Dedifferentiated amniotic fluid mesenchymal stem cell (primary cell): ENCODE data around the gene USP17L20.
"Not testable (repeated sequence)": the region's sequence is repeated elsewhere in the genome, so short reads cannot be mapped to it uniquely, and the experiment has no call there.

Experiments used
- DNase-seq: peaks from one replicate; pipeline ENCODE4 v3.0.0-alpha.2; 2016; ENCODE audit errors: extremely low spot score

Gene USP17L20, protein sequence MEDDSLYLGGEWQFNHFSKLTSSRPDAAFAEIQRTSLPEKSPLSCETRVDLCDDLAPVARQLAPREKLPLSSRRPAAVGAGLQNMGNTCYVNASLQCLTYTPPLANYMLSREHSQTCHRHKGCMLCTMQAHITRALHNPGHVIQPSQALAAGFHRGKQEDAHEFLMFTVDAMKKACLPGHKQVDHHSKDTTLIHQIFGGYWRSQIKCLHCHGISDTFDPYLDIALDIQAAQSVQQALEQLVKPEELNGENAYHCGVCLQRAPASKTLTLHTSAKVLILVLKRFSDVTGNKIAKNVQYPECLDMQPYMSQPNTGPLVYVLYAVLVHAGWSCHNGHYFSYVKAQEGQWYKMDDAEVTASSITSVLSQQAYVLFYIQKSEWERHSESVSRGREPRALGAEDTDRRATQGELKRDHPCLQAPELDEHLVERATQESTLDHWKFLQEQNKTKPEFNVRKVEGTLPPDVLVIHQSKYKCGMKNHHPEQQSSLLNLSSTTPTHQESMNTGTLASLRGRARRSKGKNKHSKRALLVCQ

DNA sequence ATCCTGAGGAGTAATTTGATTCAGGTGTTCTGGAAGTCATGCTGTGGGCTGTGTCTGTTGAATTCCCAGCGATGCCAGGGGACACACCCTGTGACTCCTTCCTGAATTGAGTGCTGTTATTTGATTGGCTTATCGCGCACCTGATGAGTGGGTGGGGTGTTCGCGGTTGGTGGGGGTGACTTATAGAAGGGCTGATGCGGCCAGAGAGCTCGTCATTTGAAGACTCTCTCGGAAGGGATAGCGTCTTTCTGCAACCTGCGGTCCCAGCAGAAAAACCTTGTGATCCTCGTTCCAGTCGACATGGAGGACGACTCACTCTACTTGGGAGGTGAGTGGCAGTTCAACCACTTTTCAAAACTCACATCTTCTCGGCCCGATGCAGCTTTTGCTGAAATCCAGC is at the start of gene USP17L20:
Gene USP17L20 (plus strand): TSS at position 301 of the 400 bp plus-strand sequence. CDS start 0 bp downstream, at position 301.
- DNase-seq, result not testable (repeated sequence)

DNA sequence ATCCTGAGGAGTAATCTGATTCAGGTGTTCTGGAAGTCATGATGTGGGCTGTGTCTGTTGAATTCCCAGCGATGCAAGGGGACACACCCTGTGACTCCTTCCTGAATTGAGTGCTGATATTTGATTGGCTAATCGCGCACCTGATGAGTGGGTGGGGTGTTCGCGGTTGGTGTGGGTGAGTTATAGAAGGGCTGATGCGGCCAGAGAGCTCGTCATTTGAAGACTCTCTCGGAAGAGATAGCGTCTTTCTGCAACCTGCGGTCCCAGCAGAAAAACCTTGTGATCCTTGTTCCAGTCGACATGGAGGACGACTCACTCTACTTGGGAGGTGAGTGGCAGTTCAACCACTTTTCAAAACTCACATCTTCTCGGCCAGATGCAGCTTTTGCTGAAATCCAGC is 47.6 kb upstream of the USP17L20 start, which contains the start of gene USP17L10:
Gene USP17L10 (plus strand): TSS at position 301 of the 400 bp plus-strand sequence. CDS start 0 bp downstream, at position 301.
- DNase-seq, result not testable (repeated sequence)

DNA sequence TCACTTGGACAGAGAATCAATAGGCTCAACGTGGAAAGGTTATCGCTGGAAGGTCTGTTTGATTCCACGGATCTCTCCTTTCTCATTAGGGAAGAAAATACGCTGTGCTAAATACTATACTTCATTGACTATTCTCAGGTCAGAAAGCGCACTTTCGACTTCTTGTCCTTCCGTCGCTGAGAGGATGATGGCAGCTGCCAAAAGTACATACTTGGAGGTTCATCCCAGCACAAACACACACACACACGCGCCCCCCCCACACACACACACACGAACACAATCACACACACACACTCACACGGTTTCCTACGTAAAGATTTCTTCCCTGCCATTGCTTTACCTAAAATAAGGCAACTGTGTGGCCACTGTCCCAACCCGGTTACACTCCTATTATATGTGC is 43.2 kb upstream of the USP17L20 start:
- DNase-seq, result not testable (repeated sequence)

DNA sequence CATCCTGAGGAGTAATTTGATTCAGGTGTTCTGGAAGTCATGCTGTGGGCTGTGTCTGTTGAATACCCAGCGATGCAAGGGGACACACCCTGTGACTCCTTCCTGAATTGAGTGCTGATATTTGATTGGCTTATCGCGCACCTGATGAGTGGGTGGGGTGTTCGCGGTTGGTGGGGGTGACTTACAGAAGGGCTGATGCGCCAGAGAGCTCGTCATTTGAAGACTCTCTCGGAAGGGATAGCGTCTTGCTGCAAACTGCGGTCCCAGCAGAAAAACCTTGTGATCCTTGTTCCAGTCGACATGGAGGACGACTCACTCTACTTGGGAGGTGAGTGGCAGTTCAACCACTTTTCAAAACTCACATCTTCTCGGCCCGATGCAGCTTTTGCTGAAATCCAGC is 42.8 kb upstream of the USP17L20 start, which contains the start of gene USP17L11:
Gene USP17L11 (plus strand): TSS at position 301 of the 400 bp plus-strand sequence. CDS start 0 bp downstream, at position 301.
- not testable (repeated sequence) for DNase-seq

DNA sequence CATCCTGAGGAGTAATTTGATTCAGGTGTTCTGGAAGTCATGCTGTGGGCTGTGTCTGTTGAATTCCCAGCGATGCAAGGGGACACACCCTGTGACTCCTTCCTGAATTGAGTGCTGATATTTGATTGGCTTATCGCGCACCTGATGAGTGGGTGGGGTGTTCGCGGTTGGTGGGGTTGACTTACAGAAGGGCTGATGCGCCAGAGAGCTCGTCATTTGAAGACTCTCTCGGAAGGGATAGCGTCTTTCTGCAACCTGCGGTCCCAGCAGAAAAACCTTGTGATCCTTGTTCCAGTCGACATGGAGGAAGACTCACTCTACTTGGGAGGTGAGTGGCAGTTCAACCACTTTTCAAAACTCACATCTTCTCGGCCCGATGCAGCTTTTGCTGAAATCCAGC is 38.1 kb upstream of the USP17L20 start, which contains the start of gene USP17L12:
Gene USP17L12 (plus strand): TSS at position 301 of the 400 bp plus-strand sequence. CDS start 0 bp downstream, at position 301.
- DNase-seq, result not testable (repeated sequence)

DNA sequence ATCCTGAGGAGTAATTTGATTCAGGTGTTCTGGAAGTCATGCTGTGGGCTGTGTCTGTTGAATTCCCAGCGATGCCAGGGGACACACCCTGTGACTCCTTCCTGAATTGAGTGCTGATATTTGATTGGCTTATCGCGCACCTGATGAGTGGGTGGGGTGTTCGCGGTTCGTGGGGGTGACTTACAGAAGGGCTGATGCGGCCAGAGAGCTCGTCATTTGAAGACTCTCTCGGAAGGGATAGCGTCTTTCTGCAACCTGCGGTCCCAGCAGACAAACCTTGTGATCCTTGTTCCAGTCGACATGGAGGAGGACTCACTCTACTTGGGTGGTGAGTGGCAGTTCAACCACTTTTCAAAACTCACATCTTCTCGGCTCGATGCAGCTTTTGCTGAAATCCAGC is 33.3 kb upstream of the USP17L20 start, which contains the start of gene USP17L13:
Gene USP17L13 (plus strand): TSS at position 301 of the 400 bp plus-strand sequence. CDS start 0 bp downstream, at position 301.
- DNase-seq, result not testable (repeated sequence)

DNA sequence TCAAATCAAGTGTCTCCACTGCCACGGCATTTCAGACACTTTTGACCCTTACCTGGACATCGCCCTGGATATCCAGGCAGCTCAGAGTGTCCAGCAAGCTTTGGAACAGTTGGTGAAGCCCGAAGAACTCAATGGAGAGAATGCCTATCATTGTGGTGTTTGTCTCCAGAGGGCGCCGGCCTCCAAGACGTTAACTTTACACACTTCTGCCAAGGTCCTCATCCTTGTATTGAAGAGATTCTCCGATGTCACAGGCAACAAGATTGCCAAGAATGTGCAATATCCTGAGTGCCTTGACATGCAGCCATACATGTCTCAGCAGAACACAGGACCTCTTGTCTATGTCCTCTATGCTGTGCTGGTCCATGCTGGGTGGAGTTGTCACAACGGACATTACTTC is 27.7 kb upstream of the USP17L20 start:
- not testable (repeated sequence) for DNase-seq

DNA sequence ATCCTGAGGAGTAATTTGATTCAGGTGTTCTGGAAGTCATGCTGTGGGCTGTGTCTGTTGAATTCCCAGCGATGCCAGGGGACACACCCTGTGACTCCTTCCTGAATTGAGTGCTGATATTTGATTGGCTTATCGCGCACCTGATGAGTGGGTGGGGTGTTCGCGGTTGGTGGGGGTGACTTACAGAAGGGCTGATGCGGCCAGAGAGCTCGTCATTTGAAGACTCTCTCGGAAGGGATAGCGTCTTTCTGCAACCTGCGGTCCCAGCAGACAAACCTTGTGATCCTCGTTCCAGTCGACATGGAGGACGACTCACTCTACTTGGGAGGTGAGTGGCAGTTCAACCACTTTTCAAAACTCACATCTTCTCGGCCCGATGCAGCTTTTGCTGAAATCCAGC is 23.8 kb upstream of the USP17L20 start, which contains the start of gene USP17L15:
Gene USP17L15 (plus strand): TSS at position 301 of the 400 bp plus-strand sequence. CDS start 0 bp downstream, at position 301.
- DNase-seq, result not testable (repeated sequence)

DNA sequence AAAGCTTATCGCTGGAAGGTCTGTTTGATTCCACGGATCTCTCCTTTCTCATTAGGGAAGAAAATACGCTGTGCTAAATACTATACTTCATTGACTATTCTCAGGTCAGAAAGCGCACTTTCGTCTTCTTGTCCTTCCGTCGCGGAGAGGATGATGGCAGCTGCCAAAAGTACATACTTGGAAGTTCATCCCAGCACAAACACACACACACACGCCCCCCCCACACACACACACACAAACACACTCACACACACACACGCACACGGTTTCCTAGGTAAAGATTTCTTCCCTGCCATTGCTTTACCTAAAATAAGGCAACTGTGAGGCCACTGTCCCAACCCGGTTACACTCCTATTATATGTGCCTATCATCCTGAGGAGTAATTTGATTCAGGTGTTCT is 19.5 kb upstream of the USP17L20 start:
- not testable (repeated sequence) for DNase-seq

DNA sequence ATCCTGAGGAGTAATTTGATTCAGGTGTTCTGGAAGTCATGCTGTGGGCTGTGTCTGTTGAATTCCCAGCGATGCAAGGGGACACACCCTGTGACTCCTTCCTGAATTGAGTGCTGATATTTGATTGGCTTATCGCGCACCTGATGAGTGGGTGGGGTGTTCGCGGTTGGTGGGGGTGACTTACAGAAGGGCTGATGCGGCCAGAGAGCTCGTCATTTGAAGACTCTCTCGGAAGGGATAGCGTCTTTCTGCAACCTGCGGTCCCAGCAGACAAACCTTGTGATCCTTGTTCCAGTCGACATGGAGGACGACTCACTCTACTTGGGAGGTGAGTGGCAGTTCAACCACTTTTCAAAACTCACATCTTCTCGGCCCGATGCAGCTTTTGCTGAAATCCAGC is 14.3 kb upstream of the USP17L20 start, which contains the start of gene USP17L17:
Gene USP17L17 (plus strand): TSS at position 301 of the 400 bp plus-strand sequence. CDS start 0 bp downstream, at position 301.
- not testable (repeated sequence) for DNase-seq

DNA sequence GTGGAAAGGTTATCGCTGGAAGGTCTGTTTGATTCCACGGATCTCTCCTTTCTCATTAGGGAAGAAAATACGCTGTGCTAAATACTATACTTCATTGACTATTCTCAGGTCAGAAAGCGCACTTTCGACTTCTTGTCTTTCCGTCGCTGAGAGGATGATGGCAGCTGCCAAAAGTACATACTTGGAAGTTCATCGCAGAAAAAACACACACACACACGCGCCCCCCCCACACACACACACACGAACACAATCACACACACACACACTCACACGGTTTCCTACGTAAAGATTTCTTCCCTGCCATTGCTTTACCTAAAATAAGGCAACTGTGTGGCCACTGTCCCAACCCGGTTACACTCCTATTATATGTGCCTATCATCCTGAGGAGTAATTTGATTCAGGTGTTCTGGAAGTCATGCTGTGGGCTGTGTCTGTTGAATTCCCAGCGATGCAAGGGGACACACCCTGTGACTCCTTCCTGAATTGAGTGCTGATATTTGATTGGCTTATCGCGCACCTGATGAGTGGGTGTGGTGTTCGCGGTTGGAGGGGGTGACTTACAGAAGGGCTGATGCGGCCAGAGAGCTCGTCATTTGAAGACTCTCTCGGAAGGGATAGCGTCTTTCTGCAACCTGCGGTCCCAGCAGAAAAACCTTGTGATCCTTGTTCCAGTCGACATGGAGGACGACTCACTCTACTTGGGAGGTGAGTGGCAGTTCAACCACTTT is 9.8 kb upstream of the USP17L20 start, which contains the start of gene USP17L18:
Gene USP17L18 (plus strand): TSS at position 678 of the 728 bp plus-strand sequence. CDS start 0 bp downstream, at position 678.
- peak; percentile 13 for DNase-seq

DNA sequence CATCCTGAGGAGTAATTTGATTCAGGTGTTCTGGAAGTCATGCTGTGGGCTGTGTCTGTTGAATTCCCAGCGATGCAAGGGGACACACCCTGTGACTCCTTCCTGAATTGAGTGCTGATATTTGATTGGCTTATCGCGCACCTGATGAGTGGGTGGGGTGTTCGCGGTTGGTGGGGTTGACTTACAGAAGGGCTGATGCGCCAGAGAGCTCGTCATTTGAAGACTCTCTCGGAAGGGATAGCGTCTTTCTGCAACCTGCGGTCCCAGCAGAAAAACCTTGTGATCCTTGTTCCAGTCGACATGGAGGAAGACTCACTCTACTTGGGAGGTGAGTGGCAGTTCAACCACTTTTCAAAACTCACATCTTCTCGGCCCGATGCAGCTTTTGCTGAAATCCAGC is 4.8 kb upstream of the USP17L20 start, which contains the start of gene USP17L19:
Gene USP17L19 (plus strand): TSS at position 301 of the 400 bp plus-strand sequence. CDS start 0 bp downstream, at position 301.
- not testable (repeated sequence) for DNase-seq

DNA sequence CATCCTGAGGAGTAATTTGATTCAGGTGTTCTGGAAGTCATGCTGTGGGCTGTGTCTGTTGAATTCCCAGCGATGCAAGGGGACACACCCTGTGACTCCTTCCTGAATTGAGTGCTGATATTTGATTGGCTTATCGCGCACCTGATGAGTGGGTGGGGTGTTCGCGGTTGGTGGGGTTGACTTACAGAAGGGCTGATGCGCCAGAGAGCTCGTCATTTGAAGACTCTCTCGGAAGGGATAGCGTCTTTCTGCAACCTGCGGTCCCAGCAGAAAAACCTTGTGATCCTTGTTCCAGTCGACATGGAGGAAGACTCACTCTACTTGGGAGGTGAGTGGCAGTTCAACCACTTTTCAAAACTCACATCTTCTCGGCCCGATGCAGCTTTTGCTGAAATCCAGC is 4.6 kb downstream of the USP17L20 start, which contains the start of gene USP17L21:
Gene USP17L21 (plus strand): TSS at position 301 of the 400 bp plus-strand sequence. CDS start 0 bp downstream, at position 301.
- DNase-seq, result not testable (repeated sequence)

DNA sequence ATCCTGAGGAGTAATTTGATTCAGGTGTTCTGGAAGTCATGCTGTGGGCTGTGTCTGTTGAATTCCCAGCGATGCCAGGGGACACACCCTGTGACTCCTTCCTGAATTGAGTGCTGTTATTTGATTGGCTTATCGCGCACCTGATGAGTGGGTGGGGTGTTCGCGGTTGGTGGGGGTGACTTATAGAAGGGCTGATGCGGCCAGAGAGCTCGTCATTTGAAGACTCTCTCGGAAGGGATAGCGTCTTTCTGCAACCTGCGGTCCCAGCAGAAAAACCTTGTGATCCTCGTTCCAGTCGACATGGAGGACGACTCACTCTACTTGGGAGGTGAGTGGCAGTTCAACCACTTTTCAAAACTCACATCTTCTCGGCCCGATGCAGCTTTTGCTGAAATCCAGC is 9.4 kb downstream of the USP17L20 start, which contains the start of gene USP17L22:
Gene USP17L22 (plus strand): TSS at position 301 of the 400 bp plus-strand sequence. CDS start 0 bp downstream, at position 301.
- DNase-seq, result not testable (repeated sequence)

DNA sequence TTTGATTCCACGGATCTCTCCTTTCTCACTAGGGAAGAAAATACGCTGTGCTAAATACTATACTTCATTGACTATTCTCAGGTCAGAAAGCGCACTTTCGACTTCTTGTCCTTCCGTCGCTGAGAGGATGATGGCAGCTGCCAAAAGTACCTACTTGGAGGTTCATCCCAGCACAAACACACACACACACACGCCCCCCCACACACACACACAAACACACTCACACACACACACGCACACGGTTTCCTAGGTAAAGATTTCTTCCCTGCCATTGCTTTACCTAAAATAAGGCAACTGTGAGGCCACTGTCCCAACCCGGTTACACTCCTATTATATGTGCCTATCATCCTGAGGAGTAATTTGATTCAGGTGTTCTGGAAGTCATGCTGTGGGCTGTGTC is 13.8 kb downstream of the USP17L20 start:
- not testable (repeated sequence) for DNase-seq
